ENCODE data around the gene USP31.

The USP31 gene

DNA sequence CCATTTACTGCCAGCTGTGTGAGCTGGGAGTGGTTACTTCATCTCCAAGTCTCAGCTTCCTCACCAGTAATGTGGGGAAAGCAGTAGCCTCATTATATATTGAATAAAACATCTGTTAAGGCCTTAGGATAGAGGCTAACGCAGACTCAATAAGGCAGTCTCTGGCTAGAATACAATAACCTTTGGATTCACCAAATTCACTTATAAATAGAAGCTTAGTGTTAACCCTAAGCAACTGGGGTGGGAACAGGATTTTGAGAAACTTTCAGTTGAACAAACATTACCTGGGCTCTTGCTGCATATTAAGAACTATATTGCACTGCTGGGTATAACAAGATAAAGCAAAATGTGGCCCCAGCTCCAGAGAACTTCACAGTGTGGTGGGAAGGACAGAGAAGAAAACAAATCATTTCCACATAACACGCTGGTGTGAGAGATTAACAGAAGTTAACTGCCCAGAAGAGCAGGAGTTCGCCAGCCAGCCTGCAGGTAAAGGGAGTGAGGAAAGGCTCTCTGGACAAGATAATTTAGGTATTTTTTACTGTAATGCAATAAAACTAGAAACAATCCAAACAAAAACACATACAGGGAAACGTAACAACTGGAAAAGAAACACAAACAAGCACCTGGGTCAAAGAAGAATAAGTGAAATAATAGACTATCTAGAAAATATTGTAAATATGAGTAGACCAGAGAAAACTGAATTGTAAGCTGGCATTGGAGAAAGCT lies 57.0 kb downstream of the USP31 start:
- DNase-seq (ENCODE audit: low read depth): no peak

GRCh38 chr16:23089111-23089510 lies 60.1 kb downstream of the USP31 start:
- no peak for DNase-seq (ENCODE audit: low read depth)

- no peak for DNase-seq (ENCODE audit: low read depth)
These were observed 61.2 kb downstream of the USP31 start for GRCh38 chr16:23088018-23088417.

DNA sequence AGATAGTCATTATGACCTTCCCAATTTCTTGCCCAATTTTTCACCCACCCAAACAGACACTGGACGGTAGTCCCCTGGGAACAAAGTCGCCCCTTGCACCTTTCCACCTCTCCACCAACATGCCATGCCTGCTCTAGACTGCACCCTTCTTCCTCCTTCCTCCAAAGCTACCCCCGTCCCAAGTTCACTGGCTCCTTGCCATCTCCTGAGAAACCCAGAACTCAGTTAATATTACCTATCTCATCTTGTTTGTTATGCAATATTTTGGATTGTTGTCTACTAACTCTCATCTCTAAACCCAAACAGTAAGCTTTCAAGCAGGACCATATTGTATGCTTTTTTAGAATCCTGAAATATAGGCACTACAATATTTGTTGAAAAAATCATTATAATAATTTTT lies 63.3 kb downstream of the USP31 start:
- no peak for DNase-seq (ENCODE audit: low read depth)

DNA sequence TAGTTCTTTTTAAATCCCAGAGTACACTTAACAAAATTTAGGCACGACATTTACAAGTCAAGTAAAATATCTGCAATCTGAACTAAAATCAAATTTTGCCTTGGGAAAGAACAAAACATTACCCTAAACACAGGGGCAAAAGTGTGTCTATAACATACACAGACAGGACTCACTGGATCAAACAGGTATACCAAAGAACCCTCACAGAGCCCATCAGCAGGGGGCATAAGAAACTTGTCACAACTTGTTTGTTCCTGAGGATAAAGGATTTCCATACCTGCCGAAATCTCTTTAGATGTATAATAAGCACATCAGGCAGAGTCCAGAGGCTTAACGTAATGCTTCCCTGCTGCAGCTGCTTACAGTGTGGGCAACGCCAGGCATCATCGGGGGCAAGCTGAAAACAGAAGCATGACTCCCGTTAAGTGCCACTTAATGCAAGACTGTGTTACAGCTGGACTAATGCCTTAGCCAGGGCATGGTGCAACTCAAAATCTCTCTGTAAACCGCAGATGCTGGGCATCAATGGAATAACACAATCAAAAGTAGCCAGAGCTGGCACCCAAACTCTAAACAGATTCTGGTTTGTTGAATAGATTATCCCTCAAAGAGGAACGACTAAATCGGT lies 67.0 kb downstream of the USP31 start:
- DNase-seq (ENCODE audit: low read depth): no peak

DNA sequence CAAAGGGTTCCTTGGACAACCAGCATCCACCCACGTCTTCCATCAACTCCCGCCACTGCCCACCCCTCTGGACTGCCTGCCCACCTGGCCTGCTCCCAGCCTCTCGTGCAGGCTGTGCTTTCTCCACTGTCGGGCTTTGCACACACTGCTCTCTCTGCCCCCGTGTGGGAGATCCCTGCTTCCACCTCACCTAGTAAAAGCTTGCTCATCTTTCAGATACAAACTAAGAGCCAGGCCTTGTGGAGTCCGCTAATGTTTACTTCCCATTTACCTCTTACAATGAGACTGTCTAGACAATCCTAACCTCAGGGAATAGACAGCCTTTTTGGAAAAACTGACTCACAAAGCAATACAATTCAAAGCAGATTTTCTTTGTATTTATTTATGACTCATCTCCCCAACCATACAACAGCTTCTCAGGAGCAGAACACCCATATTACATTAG lies 67.6 kb downstream of the USP31 start:
- peak; percentile 24 for DNase-seq (ENCODE audit: low read depth)

GRCh38 chr16:23080747-23081146 lies 68.5 kb downstream of the USP31 start:
- no peak for DNase-seq (ENCODE audit: low read depth)

DNA sequence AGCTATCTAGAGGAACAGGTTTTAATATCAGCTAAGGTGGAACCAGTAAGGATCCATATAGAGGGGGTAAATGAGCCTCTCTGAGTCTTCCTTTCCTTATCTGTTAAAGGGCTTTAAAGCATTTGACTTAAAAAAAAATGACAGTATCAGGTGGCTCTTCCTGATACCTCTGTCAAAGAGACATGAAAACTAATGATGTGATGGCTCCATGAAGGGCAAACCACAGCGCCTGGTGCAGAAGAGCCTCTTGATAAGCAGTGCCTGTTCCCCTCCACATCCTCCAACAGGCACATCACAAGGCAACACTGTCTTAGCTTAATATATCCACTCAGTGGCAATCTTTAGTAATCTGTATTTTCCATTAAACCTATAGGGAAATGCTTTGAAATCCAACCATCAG lies 68.9 kb downstream of the USP31 start:
- no peak for DNase-seq (ENCODE audit: low read depth)

- DNase-seq (ENCODE audit: low read depth): no peak
These were observed 69.5 kb downstream of the USP31 start for GRCh38 chr16:23079675-23080301.

DNA sequence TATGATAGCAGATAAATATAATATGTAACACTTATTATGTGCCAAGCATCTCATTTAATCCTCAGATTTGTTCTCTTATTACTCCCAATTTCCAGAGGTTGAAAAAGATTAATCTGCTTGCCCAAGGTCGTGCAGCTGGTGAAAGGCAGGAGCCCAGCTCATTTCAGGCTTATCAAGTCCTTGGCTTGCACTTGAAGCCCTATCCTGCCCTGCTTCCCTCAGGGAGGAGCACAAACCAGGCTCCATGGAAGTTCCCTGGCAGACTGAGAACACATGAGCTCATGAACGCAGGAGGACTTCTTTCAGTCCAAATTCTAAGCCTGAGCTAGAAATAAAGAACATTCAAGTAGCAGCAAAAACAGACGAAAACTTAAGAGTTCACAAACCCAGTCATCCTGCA lies 74.8 kb downstream of the USP31 start:
- no peak for DNase-seq (ENCODE audit: low read depth)

DNA sequence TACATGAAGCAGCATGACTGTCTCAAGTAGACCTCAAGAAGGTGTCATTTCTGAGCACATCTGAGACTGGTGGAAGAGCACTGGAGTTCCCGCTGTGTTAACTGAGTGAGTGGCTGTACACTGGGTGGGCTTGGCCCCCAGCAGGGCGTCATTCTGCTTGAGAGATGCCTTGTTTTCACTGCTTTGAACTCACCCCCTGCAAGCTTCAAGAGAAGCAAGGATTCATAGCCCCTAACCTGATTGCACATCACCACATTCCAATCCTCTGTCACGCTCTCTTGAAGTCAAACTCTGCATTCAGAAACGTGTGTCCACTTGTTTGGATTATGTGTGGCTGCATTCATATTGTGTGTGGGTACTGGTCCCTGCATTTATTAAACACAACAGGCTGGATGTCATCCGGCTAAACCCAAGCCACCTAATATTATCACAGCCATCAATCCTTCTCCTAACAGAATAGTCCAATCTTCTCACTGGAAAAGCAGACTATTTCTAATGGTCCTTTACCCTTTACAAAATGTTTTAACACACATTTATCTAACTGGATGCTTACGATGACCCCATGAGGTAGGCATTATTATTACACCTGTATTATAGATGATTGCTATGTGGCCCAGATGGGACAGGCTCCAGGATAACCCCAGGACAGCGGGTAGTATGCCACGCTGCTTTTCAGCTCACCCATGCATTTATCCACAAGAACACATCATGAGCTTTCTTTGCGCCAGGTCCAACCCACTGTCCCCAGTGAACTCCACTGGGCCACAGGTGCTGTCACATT lies 76.3 kb downstream of the USP31 start:
- peak; percentile 57 for DNase-seq (ENCODE audit: low read depth)

- peak; percentile 74 for DNase-seq (ENCODE audit: low read depth)
These were observed 77.1 kb downstream of the USP31 start for GRCh38 chr16:23072084-23072599.

- no peak for DNase-seq (ENCODE audit: low read depth)
These were observed 77.8 kb downstream of the USP31 start for GRCh38 chr16:23071196-23072083.

DNA sequence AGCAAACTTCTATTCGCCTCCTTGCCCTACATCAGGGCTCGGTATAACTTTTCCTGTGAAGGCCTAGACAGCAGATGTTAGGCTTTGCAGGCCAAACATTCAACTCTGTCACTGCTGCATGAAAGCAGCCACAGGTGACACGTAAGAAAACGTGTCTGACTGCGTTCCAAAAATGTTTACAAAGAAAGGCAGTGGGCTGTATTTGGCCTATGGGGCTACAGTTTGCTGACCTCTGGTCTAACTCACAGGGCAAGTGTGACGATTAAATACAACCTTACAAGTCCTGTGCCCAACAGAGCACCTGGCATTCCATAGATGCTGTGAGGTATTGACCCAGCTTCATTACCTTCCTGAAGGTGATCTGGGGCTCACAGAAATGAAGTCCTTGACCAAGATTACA lies 79.4 kb downstream of the USP31 start:
- no peak for DNase-seq (ENCODE audit: low read depth)

- DNase-seq (ENCODE audit: low read depth): no peak
These were observed 81.0 kb downstream of the USP31 start for GRCh38 chr16:23068079-23068736.

DNA sequence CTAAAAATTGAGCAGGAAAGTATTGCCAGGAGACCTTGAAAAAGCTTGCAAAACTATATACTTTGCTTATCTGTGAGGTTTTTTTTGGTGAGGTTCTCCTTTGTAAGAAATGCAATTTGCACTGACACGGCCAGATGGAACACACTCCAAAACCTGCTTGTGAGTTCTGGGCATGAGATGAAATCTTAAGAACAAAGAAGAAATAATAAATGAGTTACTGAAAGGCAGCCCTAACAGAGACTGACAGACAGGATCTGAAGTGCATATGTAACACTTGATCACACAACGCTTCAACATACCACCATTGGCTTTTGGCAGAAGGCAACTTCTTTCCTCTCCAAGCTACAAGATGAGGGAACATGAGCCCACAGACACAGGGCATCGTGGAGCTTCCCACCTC lies 82.6 kb downstream of the USP31 start:
- DNase-seq (ENCODE audit: low read depth): no peak

DNA sequence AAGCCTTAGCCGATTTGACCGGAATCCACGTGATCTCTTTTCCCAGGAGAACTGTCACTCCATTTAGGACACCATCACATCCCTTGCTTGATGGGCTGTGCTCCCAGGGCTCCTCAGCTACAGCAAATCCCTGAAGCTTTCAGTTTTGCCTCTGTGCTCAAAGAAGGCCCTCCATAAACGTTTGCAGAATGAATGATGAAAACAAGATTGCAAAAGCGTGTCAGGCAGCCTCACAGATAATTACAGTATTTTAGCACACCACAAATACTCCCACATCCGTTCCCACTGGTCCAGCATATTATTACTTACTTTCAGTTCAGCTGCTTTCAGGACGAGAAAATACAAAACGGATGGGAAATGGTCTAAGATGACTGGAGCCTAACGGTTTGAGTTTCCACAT lies 84.6 kb downstream of the USP31 start:
- DNase-seq (ENCODE audit: low read depth): no peak

DNA sequence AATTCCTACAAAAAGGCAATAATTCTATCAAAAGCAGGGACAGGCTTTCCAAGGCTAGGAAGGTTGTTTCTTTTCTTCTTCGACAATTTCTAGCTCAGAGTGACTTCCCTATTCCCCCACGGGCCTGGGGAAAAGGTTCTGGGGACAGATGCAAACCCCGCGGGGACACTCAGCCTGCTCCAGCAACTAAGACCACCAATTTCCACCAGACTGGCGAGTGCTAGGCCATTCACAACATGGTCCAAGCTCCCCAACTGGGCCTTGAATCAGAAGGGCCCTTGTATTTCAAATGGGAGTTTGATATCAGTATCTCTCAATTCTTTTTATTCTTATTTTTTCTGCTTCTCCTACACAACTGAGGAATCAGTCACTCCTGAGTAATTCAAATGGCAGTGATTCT lies 86.7 kb downstream of the USP31 start:
- DNase-seq (ENCODE audit: low read depth): no peak

DNA sequence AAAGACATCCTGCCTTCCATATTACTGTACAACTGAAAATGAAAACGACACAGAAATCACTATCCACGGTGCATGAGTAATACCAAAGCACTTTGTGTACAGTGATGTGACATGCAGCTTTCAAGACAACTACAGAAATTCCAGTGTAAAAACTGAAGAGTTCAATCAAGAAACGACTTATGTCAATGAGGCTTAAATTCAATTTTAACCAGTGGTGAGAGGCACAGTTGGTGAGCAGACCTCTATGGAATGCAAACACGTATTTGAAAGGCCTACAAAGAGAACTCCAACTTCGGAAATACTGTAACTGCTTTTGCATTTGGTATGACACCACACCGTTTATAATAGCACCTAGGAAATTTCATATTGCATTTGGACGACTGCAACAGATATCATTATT lies 87.6 kb downstream of the USP31 start:
- DNase-seq (ENCODE audit: low read depth): peak; percentile 28

GRCh38 chr16:23060458-23061320 lies 88.6 kb downstream of the USP31 start:
- DNase-seq (ENCODE audit: low read depth): peak; percentile 76
